Tibial nerve (tissue), 4 donors: Measurements from ENCODE around the gene HRCT1. TPM values are rescaled to one million over a fixed set of nuclear protein-coding genes. Genes with fewer than 3 reads are reported as not detected.
A peak's percentile ranks its signal among the peaks of the same experiment; 100 is the strongest.

Experiments
- DNase-seq, 2 donors: peaks; one replicate each; pipeline ENCODE4 v3.0.0-alpha.2; 2019; ENCODE audit warnings: low spot score in 2 of 2
- H3K27ac ChIP-seq, 4 donors: fragments of 200-600 bp; sonication (generic) in 3 of 4; one replicate each; pipeline ENCODE4 v1.5.1; 2017 to 2019; ENCODE audit warnings: mild to moderate bottlenecking in 1 of 4
- H3K27me3 ChIP-seq, 2 donors: fragments of 200-600 bp; sonication (generic) in 1 of 2; one replicate each; pipeline versions ENCODE4 v1.5.1 to v1.6.0; 2017 to 2019
- H3K36me3 ChIP-seq, 3 donors: fragments of 200-600 bp; sonication (generic); one replicate each; pipeline ENCODE4 v1.5.1; 2018 to 2019
- H3K4me1 ChIP-seq, 4 donors: fragments of 200-600 bp; sonication (generic) in 3 of 4; one replicate each; pipeline ENCODE4 v1.5.1; 2017 to 2019
- H3K4me3 ChIP-seq, 4 donors: fragments of 200-600 bp; sonication (generic) in 3 of 4; one replicate each; pipeline ENCODE4 v1.5.1; 2017 to 2019; ENCODE audit warnings: mild to moderate bottlenecking in 1 of 4, moderate library complexity in 1 of 4
- H3K9me3 ChIP-seq, 4 donors: fragments of 200-600 bp; sonication (generic) in 3 of 4; one replicate each; pipeline ENCODE4 v1.5.1; 2017 to 2019
- CTCF ChIP-seq, 5 experiments: fragments of 200-600 bp in 3 of 5; fragments of 450-650 bp in 2 of 5; sonication (generic) in 3 of 5; IDR thresholded peaks; one replicate each; pipeline ENCODE4 v1.5.1; 2016 to 2019; ENCODE audit warnings: antibody characterized with exemption in 5 of 5, mild to moderate bottlenecking in 3 of 5, moderate library complexity in 2 of 5
- EP300 ChIP-seq, 2 donors: sonication (generic); formaldehyde crosslinking; IDR thresholded peaks; one replicate each; pipeline ENCODE4 v1.6.1; 2017; ENCODE audit warnings: antibody characterized with exemption in 2 of 2, mild to moderate bottlenecking in 1 of 2
- POLR2A ChIP-seq, 2 donors: fragments of 450-650 bp; IDR thresholded peaks; one replicate each; pipeline ENCODE4 v1.6.1; 2017; ENCODE audit warnings: antibody characterized with exemption in 2 of 2, mild to moderate bottlenecking in 2 of 2, moderate library complexity in 2 of 2
- WGBS, 2 donors: methylation state at CpG; one replicate each; pipeline ENCODE4 v1.1.5; 2018; 5-methylcytosine and 5-hydroxymethylcytosine counted together
- total RNA-seq, 4 donors: library from RNA; depleted of rRNA; stranded (reverse); fragments of >200 nt; gene quantifications; one replicate each; pipeline ENCODE4 v1.1.0, GENCODE V29; 2016

HRCT1 gene
- total RNA-seq, 4 donors from 2014 or later: 7.2 to 15.5 (median 12.0) TPM

- H3K27me3 ChIP-seq: no peaks in the 10 kb centered on the region
- TF ChIP-seq EP300 (IDR thresholded peaks at IDR 0.05) (peak in 1 of 2 donors; percentile 22), POLR2A (IDR thresholded peaks at IDR 0.05) (no peak)
- no peaks in the 10 kb centered on the region for H3K9me3 ChIP-seq
- 41 to 48% methylated on average over 3 of the region's 3 CpGs for WGBS, 2 donors
- peaks cover 0 to under 1% (median 0%) of the 10 kb centered on the region in 3 donors for H3K36me3 ChIP-seq
- H3K4me1 ChIP-seq: peaks cover 0 to 14% (median 0%) of the 10 kb centered on the region in 4 donors
- peak overlapping the region in 1 of 4 donors; percentile 18 for H3K27ac ChIP-seq
- no peak overlapping the region for H3K4me3 ChIP-seq
- DNase-seq: no peak
These were observed 46.0 kb upstream of the HRCT1 start for GRCh38 chr9:35859990-35860339.

DNA sequence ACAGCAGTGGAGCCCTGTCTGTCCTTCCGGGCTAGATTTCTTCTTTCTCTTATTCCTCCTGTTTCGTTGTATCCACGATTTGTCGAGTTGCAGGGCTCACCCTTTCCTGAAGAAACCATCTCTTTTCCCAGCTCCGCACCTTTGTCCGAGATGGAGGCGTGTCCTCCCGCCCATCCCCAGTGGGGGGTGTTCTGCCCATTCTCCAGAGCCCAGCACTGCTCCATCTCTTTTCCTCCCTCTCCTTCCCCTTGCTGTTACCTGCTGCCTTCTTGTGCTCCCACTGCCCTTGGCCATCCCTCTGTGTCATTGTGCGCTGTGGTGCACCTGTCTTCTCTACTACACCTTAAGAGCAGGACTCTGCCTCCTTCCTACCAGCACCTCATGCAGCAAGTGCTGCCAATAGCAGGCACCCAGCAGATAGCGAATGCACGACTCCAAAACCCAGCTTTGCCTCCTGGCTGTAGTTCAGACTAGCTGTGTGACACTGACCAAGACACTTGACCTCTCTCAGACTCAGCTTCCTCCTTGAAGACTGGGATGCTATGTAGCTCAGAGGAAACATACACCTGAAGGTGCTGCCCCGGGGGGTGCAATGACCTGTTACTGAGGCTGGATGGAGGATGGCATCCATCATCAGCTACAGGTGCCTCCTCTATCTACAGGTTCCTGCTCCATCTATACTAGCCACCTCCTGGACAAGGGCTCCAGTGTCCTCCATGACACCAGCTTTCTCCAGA is 44.7 kb upstream of the HRCT1 start:
- whole genome bisulfite sequencing, 2 donors: 71 to 72% methylated on average over 12 of the region's 12 CpGs
- no peaks in the 10 kb centered on the region for H3K9me3 ChIP-seq
- no peak for TF ChIP-seq CTCF (IDR thresholded peaks at IDR 0.05)
- TF ChIP-seq POLR2A (IDR thresholded peaks at IDR 0.05): no peak
- TF ChIP-seq EP300 (IDR thresholded peaks at IDR 0.05): no peak
- no peak overlapping the region for H3K27ac ChIP-seq
- no peaks in the 10 kb centered on the region for H3K27me3 ChIP-seq
- H3K4me1 ChIP-seq: peaks cover 0 to 14% (median 0%) of the 10 kb centered on the region in 4 donors
- H3K36me3 ChIP-seq: no peaks in the 10 kb centered on the region
- H3K4me3 ChIP-seq: no peak overlapping the region
- no peak for DNase-seq

- Histone ChIP-seq H3K36me3 (no peaks in the 10 kb centered on the region), H3K4me1 (peaks cover 0 to 14% (median 0%) of the 10 kb centered on the region in 4 donors), H3K27me3 (no peaks in the 10 kb centered on the region), H3K9me3 (no peaks in the 10 kb centered on the region), H3K27ac (no peak overlapping the region), H3K4me3 (no peak overlapping the region)
- no peak for DNase-seq
- WGBS, 2 donors: 81 to 87% methylated on average over 4 of the region's 4 CpGs
- TF ChIP-seq POLR2A (IDR thresholded peaks at IDR 0.05): no peak
- no peak for TF ChIP-seq CTCF (IDR thresholded peaks at IDR 0.05)
- TF ChIP-seq EP300 (IDR thresholded peaks at IDR 0.05): no peak
These were observed 43.7 kb upstream of the HRCT1 start for GRCh38 chr9:35862328-35862727.

DNA sequence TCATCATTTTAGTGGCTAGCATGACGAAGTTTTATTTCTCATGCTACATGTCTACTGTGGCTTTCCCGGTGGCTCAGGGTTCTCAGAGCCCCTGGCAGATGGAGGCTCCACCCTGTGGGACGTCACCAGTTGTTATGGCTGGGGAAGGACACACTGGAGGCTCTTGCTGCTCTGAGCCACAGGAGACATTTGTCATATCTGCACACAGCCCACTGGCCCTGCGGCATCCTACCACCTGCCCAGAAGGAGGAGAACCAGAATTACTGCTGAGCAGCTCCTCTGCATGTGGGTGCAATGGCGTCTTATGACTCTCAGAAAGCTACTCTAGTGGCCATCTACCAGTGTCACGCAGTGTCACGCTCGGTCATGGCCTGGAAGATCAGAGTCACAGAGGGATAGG is 42.4 kb upstream of the HRCT1 start:
- WGBS, 2 donors: 71% methylated on average over 8 of the region's 8 CpGs

DNA sequence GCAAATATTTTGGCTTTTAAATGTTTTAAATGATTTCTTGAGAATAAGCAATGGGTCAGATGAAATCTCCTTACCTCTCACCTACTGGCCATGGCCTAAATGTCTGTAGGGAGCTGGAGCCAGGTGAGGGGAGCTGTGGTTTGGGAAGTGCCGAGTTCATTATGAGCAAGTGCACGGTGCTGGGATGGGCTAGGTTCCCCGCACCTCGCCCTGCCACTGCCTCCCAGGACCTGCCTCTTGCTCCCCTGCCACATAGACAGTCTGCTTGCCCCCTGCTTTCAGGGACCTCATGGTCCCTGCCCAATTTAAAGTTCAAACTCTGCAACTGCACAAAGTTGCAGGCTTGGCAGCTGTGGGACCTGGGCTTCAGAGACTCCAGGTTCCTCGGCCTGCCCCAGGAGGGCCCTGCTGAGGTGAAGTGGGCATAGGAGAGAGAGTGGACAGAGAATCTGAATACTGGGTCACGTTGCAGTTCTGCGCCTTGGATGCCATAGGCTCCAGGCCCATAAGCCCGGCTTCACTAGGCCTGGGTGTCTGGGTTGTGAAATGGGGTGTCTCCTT is 41.2 kb upstream of the HRCT1 start:
- Histone ChIP-seq H3K36me3 (no peaks in the 10 kb centered on the region), H3K27ac (no peak overlapping the region), H3K4me1 (peaks cover 0 to 6% (median 0%) of the 10 kb centered on the region in 4 donors), H3K27me3 (no peaks in the 10 kb centered on the region), H3K4me3 (no peak overlapping the region), H3K9me3 (no peaks in the 10 kb centered on the region)
- no peak for TF ChIP-seq POLR2A (IDR thresholded peaks at IDR 0.05)
- no peak for TF ChIP-seq EP300 (IDR thresholded peaks at IDR 0.05)
- no peak for TF ChIP-seq CTCF (IDR thresholded peaks at IDR 0.05)
- no peak for DNase-seq
- WGBS, 2 donors: 78 to 84% methylated on average over 8 of the region's 8 CpGs

More for the DNA sequence above, 42.4 kb upstream of the HRCT1 start:
- Histone ChIP-seq H3K9me3 (no peaks in the 10 kb centered on the region), H3K4me3 (no peak overlapping the region), H3K27me3 (no peaks in the 10 kb centered on the region), H3K36me3 (no peaks in the 10 kb centered on the region), H3K4me1 (peaks cover 0 to 14% (median 0%) of the 10 kb centered on the region in 4 donors), H3K27ac (no peak overlapping the region)
- no peak for TF ChIP-seq CTCF (IDR thresholded peaks at IDR 0.05)
- no peak for TF ChIP-seq POLR2A (IDR thresholded peaks at IDR 0.05)
- no peak for TF ChIP-seq EP300 (IDR thresholded peaks at IDR 0.05)
- DNase-seq: no peak
